Measurements from ENCODE around the gene SLC49A3. TPM values are rescaled to one million over a fixed set of nuclear protein-coding genes. Genes with fewer than 3 reads are reported as not detected.

Gene SLC49A3
- total and polyA plus RNA-seq, 2 experiments from 2014 or later = 5.2 to 12.5 TPM

GRCh38 chr4:654871-655463 lies 34.0 kb downstream of the SLC49A3 start:
- Histone ChIP-seq H3K36me3 (ENCODE audit: low read depth) (no peaks in the 10 kb centered on the region), H3K9me3 (ENCODE audit: low read depth) (no peaks in the 10 kb centered on the region), H3K4me2 (ENCODE audit: unreplicated experiment) (no peak overlapping the region), H3K9me2 (ENCODE audit: insufficient read depth) (no peaks in the 10 kb centered on the region), H2AFZ (no peak overlapping the region), H3K4me3 (no peak overlapping the region), H4K20me1 (ENCODE audit: insufficient read depth) (no peaks in the 10 kb centered on the region), H3K27me3 (replicated peaks; ENCODE audit: insufficient read depth) (no peaks in the 10 kb centered on the region), H3K27ac (no peak overlapping the region), H3K4me1 (ENCODE audit: insufficient read depth) (no peaks in the 10 kb centered on the region), H3F3A (ENCODE audit: insufficient read depth) (no peaks in the 10 kb centered on the region), H3K9ac (no peak overlapping the region), H3K79me2 (ENCODE audit: insufficient read depth) (no peaks in the 10 kb centered on the region)
- DNase-seq = no peak
- TF ChIP-seq EZH2 (IDR thresholded peaks at IDR 0.05; ENCODE audit: insufficient read depth, poor library complexity, severe bottlenecking) (no peak), EZH2phosphoT487 (IDR thresholded peaks at IDR 0.05; ENCODE audit: insufficient read depth, low read depth) (no peak)
- 26 to 29% methylated on average over 17 of the region's 17 CpGs for WGBS, 2 experiments (ENCODE audit: low coverage in 1 of 2, low lambda C conversion rate in 2 of 2, missing lambda C conversion rate in 2 of 2)
- in situ Hi-C loops (cut with MboI) = no loop called here

- Histone ChIP-seq H3K4me1 (ENCODE audit: insufficient read depth) (no peaks in the 10 kb centered on the region), H4K20me1 (ENCODE audit: insufficient read depth) (no peaks in the 10 kb centered on the region), H3K27ac (no peak overlapping the region), H3K79me2 (ENCODE audit: insufficient read depth) (no peaks in the 10 kb centered on the region), H3K4me2 (ENCODE audit: unreplicated experiment) (no peak overlapping the region), H3K27me3 (replicated peaks; ENCODE audit: insufficient read depth) (no peaks in the 10 kb centered on the region), H3K9me2 (ENCODE audit: insufficient read depth) (no peaks in the 10 kb centered on the region), H3K36me3 (ENCODE audit: low read depth) (no peaks in the 10 kb centered on the region), H3K4me3 (no peak overlapping the region), H2AFZ (no peak overlapping the region), H3K9ac (no peak overlapping the region), H3K9me3 (ENCODE audit: low read depth) (no peaks in the 10 kb centered on the region), H3F3A (ENCODE audit: insufficient read depth) (no peaks in the 10 kb centered on the region)
- no peak for DNase-seq
- TF ChIP-seq EZH2phosphoT487 (IDR thresholded peaks at IDR 0.05; ENCODE audit: insufficient read depth, low read depth) (no peak), EZH2 (IDR thresholded peaks at IDR 0.05; ENCODE audit: insufficient read depth, poor library complexity, severe bottlenecking) (no peak)
- in situ Hi-C loops (cut with MboI) = no loop called here
- 89% methylated on average over 17 of the region's 17 CpGs for WGBS, 2 experiments (ENCODE audit: low coverage in 1 of 2, low lambda C conversion rate in 2 of 2, missing lambda C conversion rate in 2 of 2)
Observed at GRCh38 chr4:654503-654845, 34.5 kb downstream of the SLC49A3 start.

GRCh38 chr4:653831-654502 lies 35.0 kb downstream of the SLC49A3 start:
- Histone ChIP-seq H3K27ac (no peak overlapping the region), H3K36me3 (ENCODE audit: low read depth) (no peaks in the 10 kb centered on the region), H3K9ac (no peak overlapping the region), H3K4me1 (ENCODE audit: insufficient read depth) (no peaks in the 10 kb centered on the region), H3K27me3 (replicated peaks; ENCODE audit: insufficient read depth) (no peaks in the 10 kb centered on the region), H4K20me1 (ENCODE audit: insufficient read depth) (no peaks in the 10 kb centered on the region), H3K4me3 (no peak overlapping the region), H3F3A (ENCODE audit: insufficient read depth) (no peaks in the 10 kb centered on the region), H2AFZ (no peak overlapping the region), H3K4me2 (ENCODE audit: unreplicated experiment) (no peak overlapping the region), H3K9me3 (ENCODE audit: low read depth) (no peaks in the 10 kb centered on the region), H3K79me2 (ENCODE audit: insufficient read depth) (no peaks in the 10 kb centered on the region), H3K9me2 (ENCODE audit: insufficient read depth) (no peaks in the 10 kb centered on the region)
- TF ChIP-seq EZH2phosphoT487 (IDR thresholded peaks at IDR 0.05; ENCODE audit: insufficient read depth, low read depth) (no peak), EZH2 (IDR thresholded peaks at IDR 0.05; ENCODE audit: insufficient read depth, poor library complexity, severe bottlenecking) (no peak)
- WGBS, 2 experiments (ENCODE audit: low coverage in 1 of 2, low lambda C conversion rate in 2 of 2, missing lambda C conversion rate in 2 of 2) = 63 to 68% methylated on average over 26 to 29 of the region's 29 CpGs
- no peak for DNase-seq
- in situ Hi-C loops (cut with MboI) = no loop called here

- 63 to 68% methylated on average over 25 to 34 of the region's 35 CpGs for WGBS, 2 experiments (ENCODE audit: low coverage in 1 of 2, low lambda C conversion rate in 2 of 2, missing lambda C conversion rate in 2 of 2)
Observed at GRCh38 chr4:653080-653821, 35.7 kb downstream of the SLC49A3 start.

More at GRCh38 chr4:653080-653821, 35.7 kb downstream of the SLC49A3 start:
- Histone ChIP-seq H3F3A (ENCODE audit: insufficient read depth) (no peaks in the 10 kb centered on the region), H3K4me2 (ENCODE audit: unreplicated experiment) (no peak overlapping the region), H3K9me2 (ENCODE audit: insufficient read depth) (no peaks in the 10 kb centered on the region), H4K20me1 (ENCODE audit: insufficient read depth) (no peaks in the 10 kb centered on the region), H3K27ac (no peak overlapping the region), H3K4me3 (no peak overlapping the region), H2AFZ (no peak overlapping the region), H3K36me3 (ENCODE audit: low read depth) (no peaks in the 10 kb centered on the region), H3K27me3 (replicated peaks; ENCODE audit: insufficient read depth) (no peaks in the 10 kb centered on the region), H3K4me1 (ENCODE audit: insufficient read depth) (no peaks in the 10 kb centered on the region), H3K9me3 (ENCODE audit: low read depth) (no peaks in the 10 kb centered on the region), H3K79me2 (ENCODE audit: insufficient read depth) (no peaks in the 10 kb centered on the region), H3K9ac (no peak overlapping the region)
- in situ Hi-C loops (cut with MboI) = no loop called here
- no peak for DNase-seq
- TF ChIP-seq EZH2 (IDR thresholded peaks at IDR 0.05; ENCODE audit: insufficient read depth, poor library complexity, severe bottlenecking) (no peak), EZH2phosphoT487 (IDR thresholded peaks at IDR 0.05; ENCODE audit: insufficient read depth, low read depth) (no peak)
